Stimulated activated CD8-positive, alpha-beta memory T cell treated with anti-CD3 and anti-CD28 coated beads, Interleukin-4, amount 100 ng/mL, for 4 hours (primary cell): ENCODE results near the gene NCKAP1.

ENCODE experiments used
- DNase-seq, 2 donors: peaks; one replicate each; pipeline ENCODE4 v3.0.0-alpha.2; 2020; ENCODE audit warnings: low read depth in 2 of 2, low spot score in 1 of 2

NCKAP1 gene

GRCh38 chr2:182952741-182953450, 85.4 kb downstream of the NCKAP1 start:
- DNase-seq: no peak

- DNase-seq: no peak
Measured at GRCh38 chr2:182951948-182952663, 86.2 kb downstream of the NCKAP1 start.

GRCh38 chr2:182950546-182950945, 87.7 kb downstream of the NCKAP1 start:
- no peak for DNase-seq

GRCh38 chr2:182949572-182950189, 88.6 kb downstream of the NCKAP1 start:
- no peak for DNase-seq

GRCh38 chr2:182949052-182949451, 89.2 kb downstream of the NCKAP1 start:
- DNase-seq: no peak

GRCh38 chr2:182946958-182947369, 91.3 kb downstream of the NCKAP1 start:
- DNase-seq: no peak

- no peak for DNase-seq
Measured at GRCh38 chr2:182943339-182943738, 94.9 kb downstream of the NCKAP1 start.

GRCh38 chr2:182942756-182943155, 95.5 kb downstream of the NCKAP1 start:
- no peak for DNase-seq

GRCh38 chr2:182941919-182942318, 96.3 kb downstream of the NCKAP1 start:
- no peak for DNase-seq

GRCh38 chr2:182941121-182941722, 97.0 kb downstream of the NCKAP1 start:
- no peak for DNase-seq

- DNase-seq: no peak
Measured at GRCh38 chr2:182937870-182938269, 100.4 kb downstream of the NCKAP1 start.

GRCh38 chr2:182933629-182934028, 104.6 kb downstream of the NCKAP1 start:
- DNase-seq: no peak

GRCh38 chr2:182929972-182930371, 108.3 kb downstream of the NCKAP1 start:
- no peak for DNase-seq

GRCh38 chr2:182924306-182924705, 114.0 kb downstream of the NCKAP1 start:
- DNase-seq: no peak

- no peak for DNase-seq
Measured at GRCh38 chr2:182921234-182921633, 117.0 kb downstream of the NCKAP1 start.

GRCh38 chr2:182920631-182921056, 117.6 kb downstream of the NCKAP1 start:
- DNase-seq: no peak

GRCh38 chr2:182920089-182920488, 118.2 kb downstream of the NCKAP1 start:
- DNase-seq: no peak

GRCh38 chr2:182918961-182919652, 119.2 kb downstream of the NCKAP1 start:
- no peak for DNase-seq

- no peak for DNase-seq
Measured at GRCh38 chr2:182917924-182918323, 120.3 kb downstream of the NCKAP1 start.

GRCh38 chr2:182916417-182916816, 121.8 kb downstream of the NCKAP1 start:
- DNase-seq: no peak
